HEK293 (cell line): ENCODE data around the gene KCNF1.

Experiments used
- CTCF ChIA-PET: fragments of 350-600 bp; formaldehyde crosslinking; extraction: SDS; loops from one replicate; lab custom pipeline; 2021; ENCODE audit warnings: antibody characterized with exemption; lab: Yijun Ruan, JAX
- POLR2A ChIA-PET: fragments of 300-600 bp; formaldehyde crosslinking; extraction: SDS; loops from one replicate; lab custom pipeline; 2020; ENCODE audit warnings: antibody characterized with exemption, inconsistent platforms; lab: Yijun Ruan, JAX
- H3K27ac ChIP-seq: fragments of 200-500 bp; sonication (Bioruptor generic); 2 replicates; pipeline ENCODE4 v1.5.1; 2014; ENCODE audit warnings: low read depth, low read length, control low read depth, inconsistent platforms; ENCODE audit errors: extremely low read depth
- H3K36me3 ChIP-seq, 2 experiments: fragments of 200-500 bp in 1 of 2; sonication (Bioruptor generic) in 1 of 2; 1 replicate in 1 of 2; 2 replicates in 1 of 2; pipeline ENCODE4 v1.5.1; 2014 to 2017; ENCODE audit warnings: inconsistent platforms in 2 of 2, low read length in 2 of 2; ENCODE audit not compliant: control insufficient read depth in 2 of 2, insufficient read depth in 1 of 2
- H3K4me1 ChIP-seq: fragments of 200-500 bp; sonication (Bioruptor generic); 2 replicates; pipeline ENCODE4 v1.5.1; 2014; ENCODE audit warnings: mild to moderate bottlenecking, low read length, inconsistent platforms; ENCODE audit not compliant: control insufficient read depth, insufficient read depth
- H3K4me3 ChIP-seq: 2 replicates; pipeline ENCODE4 v1.5.1; 2011; ENCODE audit warnings: low read depth, mild to moderate bottlenecking, control low read depth, low read length, moderate library complexity
- H3K9me3 ChIP-seq: fragments of 200-500 bp; sonication (Bioruptor generic); 2 replicates; pipeline ENCODE4 v1.5.1; 2014; ENCODE audit warnings: low read depth, low read length, inconsistent platforms; ENCODE audit not compliant: control insufficient read depth, insufficient read depth
- ATF2 ChIP-seq: fragments of 450-650 bp; formaldehyde crosslinking; IDR thresholded peaks from 2 replicates; pipeline ENCODE4 v1.5.1; 2016; ENCODE audit warnings: missing biosample characterization, missing genetic modification characterization, low read depth
- BCL11A ChIP-seq: fragments of 450-650 bp; formaldehyde crosslinking; IDR thresholded peaks from 2 replicates; pipeline ENCODE4 v1.5.1; 2016; ENCODE audit warnings: low read depth, missing biosample characterization, missing genetic modification characterization
- EGR2 ChIP-seq: fragments of 450-650 bp; formaldehyde crosslinking; IDR thresholded peaks from 2 replicates; pipeline ENCODE4 v1.5.1; 2016; ENCODE audit warnings: low read depth, missing biosample characterization, missing genetic modification characterization
- FEZF1 ChIP-seq: fragments of 450-650 bp; formaldehyde crosslinking; IDR thresholded peaks from 2 replicates; pipeline ENCODE4 v1.5.1; 2016; ENCODE audit warnings: missing biosample characterization, missing genetic modification characterization
- KLF10 ChIP-seq: fragments of 450-650 bp; IDR thresholded peaks from 2 replicates; pipeline ENCODE4 v1.5.1; 2018; ENCODE audit warnings: missing biosample characterization, mild to moderate bottlenecking, missing genetic modification characterization
- PRDM4 ChIP-seq: fragments of 450-650 bp; formaldehyde crosslinking; IDR thresholded peaks from 2 replicates; pipeline ENCODE4 v1.5.1; 2017; ENCODE audit warnings: missing biosample characterization, missing genetic modification characterization
- PRDM6 ChIP-seq: fragments of 450-650 bp; formaldehyde crosslinking; IDR thresholded peaks from 2 replicates; pipeline ENCODE4 v1.5.1; 2017; ENCODE audit warnings: missing biosample characterization, missing genetic modification characterization
- RBAK ChIP-seq: fragments of 450-650 bp; formaldehyde crosslinking; IDR thresholded peaks from 2 replicates; pipeline ENCODE4 v1.5.1; 2016; ENCODE audit warnings: missing biosample characterization, missing genetic modification characterization
- SP7 ChIP-seq: fragments of 450-650 bp; formaldehyde crosslinking; IDR thresholded peaks from 2 replicates; pipeline ENCODE4 v1.5.1; 2016; ENCODE audit warnings: missing biosample characterization, missing genetic modification characterization
- TRIM28 ChIP-seq: IDR thresholded peaks from 2 replicates; pipeline ENCODE4 v1.6.1; 2011; ENCODE audit warnings: low read length, control low read depth, borderline replicate concordance
- WT1 ChIP-seq: fragments of 450-650 bp; formaldehyde crosslinking; IDR thresholded peaks from 2 replicates; pipeline ENCODE4 v1.5.1; 2016; ENCODE audit warnings: missing biosample characterization, missing genetic modification characterization
- ZBTB49 ChIP-seq: fragments of 450-650 bp; formaldehyde crosslinking; IDR thresholded peaks from 2 replicates; pipeline ENCODE4 v1.5.1; 2016; ENCODE audit warnings: missing biosample characterization, missing genetic modification characterization, low read depth
- ZFHX2 ChIP-seq: fragments of 450-650 bp; formaldehyde crosslinking; conservative IDR thresholded peaks from 2 replicates; pipeline ENCODE4 v1.5.1; 2016; ENCODE audit warnings: missing biosample characterization, missing genetic modification characterization
- ZNF10 ChIP-seq: fragments of 450-650 bp; formaldehyde crosslinking; IDR thresholded peaks from 2 replicates; pipeline ENCODE4 v1.5.1; 2017; ENCODE audit warnings: missing biosample characterization, missing genetic modification characterization
- ZNF132 ChIP-seq: fragments of 450-650 bp; formaldehyde crosslinking; IDR thresholded peaks from 2 replicates; pipeline ENCODE4 v1.5.1; 2017; ENCODE audit warnings: missing biosample characterization, missing genetic modification characterization, borderline replicate concordance
- ZNF140 ChIP-seq: fragments of 450-650 bp; formaldehyde crosslinking; IDR thresholded peaks from 2 replicates; pipeline ENCODE4 v1.5.1; 2016; ENCODE audit warnings: missing biosample characterization, missing genetic modification characterization
- ZNF16 ChIP-seq: fragments of 450-650 bp; formaldehyde crosslinking; IDR thresholded peaks from 2 replicates; pipeline ENCODE4 v1.5.1; 2016; ENCODE audit warnings: low read depth, missing biosample characterization, missing genetic modification characterization
- ZNF354C ChIP-seq: fragments of 450-650 bp; formaldehyde crosslinking; IDR thresholded peaks from 2 replicates; pipeline ENCODE4 v1.5.1; 2016; ENCODE audit warnings: missing biosample characterization, missing genetic modification characterization, low read depth, borderline replicate concordance
- ZNF555 ChIP-seq: fragments of 450-650 bp; formaldehyde crosslinking; conservative IDR thresholded peaks from 2 replicates; pipeline ENCODE4 v1.5.1; 2017; ENCODE audit warnings: missing biosample characterization, mild to moderate bottlenecking, missing genetic modification characterization, inconsistent platforms
- ZSCAN4 ChIP-seq: fragments of 450-650 bp; formaldehyde crosslinking; IDR thresholded peaks from 2 replicates; pipeline ENCODE4 v1.5.1; 2017; ENCODE audit warnings: missing biosample characterization, missing genetic modification characterization

Gene KCNF1

GRCh38 chr2:10863837-10864236 lies 47.9 kb upstream of the KCNF1 start:
- H3K9me3 ChIP-seq = no peaks in the 10 kb centered on the region
- no peak overlapping the region for H3K27ac ChIP-seq
- H3K36me3 ChIP-seq = no peaks in the 10 kb centered on the region
- CTCF ChIA-PET = interaction anchor here (0.6 to 1.1 kb wide), 3 partner anchors 23 to 28 kb away, joined by 3 to 4 read pairs (median 3); no protein-coding TSS in a partner anchor
- POLR2A ChIA-PET = interaction anchor here (0.7 kb wide), 1 partner anchor 1387 kb away, joined by 3 read pairs; no protein-coding TSS in a partner anchor
- H3K4me1 ChIP-seq = no peaks in the 10 kb centered on the region
- no peak for TF ChIP-seq KLF10 (tag by site-specific recombination)
- no peak for TF ChIP-seq ZNF132
- no peak for TF ChIP-seq WT1 (tag by site-specific recombination)
- no peak for TF ChIP-seq ZNF140 (tag by site-specific recombination)
- no peak for TF ChIP-seq ZBTB49 (tag by site-specific recombination)
- TF ChIP-seq SP7 (tag by site-specific recombination) = no peak
- TF ChIP-seq EGR2 (tag by site-specific recombination) = peak; percentile 86
- no peak for TF ChIP-seq BCL11A
- TF ChIP-seq ZNF16 (tag by site-specific recombination) = no peak
- no peak for TF ChIP-seq PRDM4 (tag by site-specific recombination)
- TF ChIP-seq RBAK (tag by site-specific recombination) = no peak
- no peak for TF ChIP-seq PRDM6 (tag by site-specific recombination)
- TF ChIP-seq TRIM28 = no peak
- no peak for TF ChIP-seq FEZF1 (tag by site-specific recombination)
- TF ChIP-seq ZNF354C (tag by site-specific recombination) = no peak
- TF ChIP-seq ZSCAN4 = peak; percentile 33; the same call in 1 of the 2 replicates
- no peak for TF ChIP-seq ATF2 (tag by site-specific recombination)
- no peak for TF ChIP-seq ZNF10
- no peak for TF ChIP-seq ZNF555 (tag by site-specific recombination)
- peak; percentile 83 for TF ChIP-seq ZFHX2 (tag by site-specific recombination)
- TF ChIP-seq, all 188 proteins: peak for 3
- no peak overlapping the region for H3K4me3 ChIP-seq
